ENCODE data around the gene EGFR. TPM values are rescaled to one million over a fixed set of nuclear protein-coding genes. Genes with fewer than 3 reads are reported as not detected.

The EGFR gene
- polyA plus RNA-seq, 1 of the 3 experiments (the other 2 are of a cell fraction), result 37.6 TPM

- no peak for TF ChIP-seq PBX3 (IDR thresholded peaks at IDR 0.05)
- TF ChIP-seq, protein P1, sequence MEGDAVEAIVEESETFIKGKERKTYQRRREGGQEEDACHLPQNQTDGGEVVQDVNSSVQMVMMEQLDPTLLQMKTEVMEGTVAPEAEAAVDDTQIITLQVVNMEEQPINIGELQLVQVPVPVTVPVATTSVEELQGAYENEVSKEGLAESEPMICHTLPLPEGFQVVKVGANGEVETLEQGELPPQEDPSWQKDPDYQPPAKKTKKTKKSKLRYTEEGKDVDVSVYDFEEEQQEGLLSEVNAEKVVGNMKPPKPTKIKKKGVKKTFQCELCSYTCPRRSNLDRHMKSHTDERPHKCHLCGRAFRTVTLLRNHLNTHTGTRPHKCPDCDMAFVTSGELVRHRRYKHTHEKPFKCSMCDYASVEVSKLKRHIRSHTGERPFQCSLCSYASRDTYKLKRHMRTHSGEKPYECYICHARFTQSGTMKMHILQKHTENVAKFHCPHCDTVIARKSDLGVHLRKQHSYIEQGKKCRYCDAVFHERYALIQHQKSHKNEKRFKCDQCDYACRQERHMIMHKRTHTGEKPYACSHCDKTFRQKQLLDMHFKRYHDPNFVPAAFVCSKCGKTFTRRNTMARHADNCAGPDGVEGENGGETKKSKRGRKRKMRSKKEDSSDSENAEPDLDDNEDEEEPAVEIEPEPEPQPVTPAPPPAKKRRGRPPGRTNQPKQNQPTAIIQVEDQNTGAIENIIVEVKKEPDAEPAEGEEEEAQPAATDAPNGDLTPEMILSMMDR (IDR thresholded peaks at IDR 0.05), result no peak
- no peak for TF ChIP-seq RXRA (IDR thresholded peaks at IDR 0.05; ENCODE audit: borderline replicate concordance, low read depth)
Measured at GRCh38 chr7:55131142-55131929, 112.5 kb downstream of the EGFR start (continued).

DNA sequence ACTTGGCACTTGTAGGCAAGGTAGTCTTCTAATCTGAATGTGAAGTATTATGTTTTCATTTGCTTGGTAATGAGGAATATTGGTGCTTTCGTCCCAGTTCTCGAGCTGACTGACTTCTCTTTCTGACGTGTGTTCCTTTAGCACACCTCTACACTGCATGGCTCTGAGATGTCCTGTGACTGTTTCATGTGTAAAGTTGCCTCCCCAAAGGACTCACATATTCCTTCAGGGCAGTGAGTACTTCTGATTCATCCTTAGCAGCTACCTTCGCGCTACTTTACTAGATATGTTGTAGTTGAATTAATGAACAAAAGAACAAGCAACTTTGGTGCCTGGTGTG lies 113.7 kb downstream of the EGFR start:
- 46% methylated on average over 5 of the region's 5 CpGs for whole genome bisulfite sequencing (ENCODE audit: low lambda C conversion rate)
- CTCF ChIA-PET, result interaction anchor here (1.1 to 2.2 kb wide), 3 partner anchors 11 to 123 kb away, joined by 3 to 10 read pairs (median 4); no protein-coding TSS in a partner anchor
- Histone ChIP-seq H3K4me3 (ENCODE audit: low read depth in 2 of 2, low read length in 1 of 2) (no peak overlapping the region), H3K4me2 (peak overlapping the region; percentile 75), H3K4me1 (ENCODE audit: control insufficient read depth in 1 of 2, insufficient read depth in 2 of 2, low read depth in 1 of 2, low read length in 1 of 2) (peaks cover 51 to 66% of the 10 kb centered on the region in 2 experiments), H3K27ac (ENCODE audit: low read depth in 2 of 2, low read length in 1 of 2) (peak overlapping the region; percentile 92 to 100), H2AFZ (ENCODE audit: low read depth) (no peak overlapping the region), H3K36me3 (replicated peaks in 1 of 2; ENCODE audit: control insufficient read depth in 1 of 2, insufficient read depth in 2 of 2, low read length in 1 of 2) (peaks cover 0 to 27% of the 10 kb centered on the region in 2 experiments), H4K20me1 (ENCODE audit: insufficient read depth) (no peaks in the 10 kb centered on the region), H3K79me2 (ENCODE audit: insufficient read depth) (peaks cover 66% of the 10 kb centered on the region), H3K27me3 (ENCODE audit: insufficient read depth) (no peaks in the 10 kb centered on the region), H3K9ac (peak overlapping the region; percentile 44), H3K9me2 (no peaks in the 10 kb centered on the region), H3K9me3 (no peaks in the 10 kb centered on the region), H3F3A (replicated peaks; ENCODE audit: insufficient read depth) (peaks cover 62% of the 10 kb centered on the region)
- no peak for DNase-seq
- POLR2A ChIA-PET, result no interaction called here
- TF ChIP-seq GABPA (IDR thresholded peaks at IDR 0.05; ENCODE audit: low read depth) (no peak), FOXM1 (IDR thresholded peaks at IDR 0.05; ENCODE audit: low read depth) (no peak), SIN3A (IDR thresholded peaks at IDR 0.05; ENCODE audit: borderline replicate concordance, low read depth, low read length) (no peak), MEF2A (IDR thresholded peaks at IDR 0.05; ENCODE audit: borderline replicate concordance, low read depth) (no peak), TEAD4 (IDR thresholded peaks at IDR 0.05; ENCODE audit: borderline replicate concordance, insufficient read depth) (no peak), CHD2 (IDR thresholded peaks at IDR 0.05; ENCODE audit: low read length, partially characterized antibody) (no peak), PBX3 (IDR thresholded peaks at IDR 0.05) (no peak), RCOR1 (IDR thresholded peaks at IDR 0.05; ENCODE audit: low read length) (no peak), FOSL2 (IDR thresholded peaks at IDR 0.05; ENCODE audit: borderline replicate concordance, low read depth) (no peak), USF1 (IDR thresholded peaks at IDR 0.05; ENCODE audit: borderline replicate concordance, low read depth) (no peak), EZH2phosphoT487 (IDR thresholded peaks at IDR 0.05; ENCODE audit: borderline replicate concordance, low read depth) (no peak), MXI1 (IDR thresholded peaks at IDR 0.05; ENCODE audit: low read depth, low read length) (no peak), RFX5 (IDR thresholded peaks at IDR 0.05; ENCODE audit: low read length) (no peak), NRF1 (IDR thresholded peaks at IDR 0.05; ENCODE audit: low read depth, low read length) (no peak), POLR2AphosphoS5 (IDR thresholded peaks at IDR 0.05; ENCODE audit: low read depth, low read length) (no peak)
- TF ChIP-seq, protein P1 (IDR thresholded peaks at IDR 0.05), result no peak
- TF ChIP-seq, protein P2, sequence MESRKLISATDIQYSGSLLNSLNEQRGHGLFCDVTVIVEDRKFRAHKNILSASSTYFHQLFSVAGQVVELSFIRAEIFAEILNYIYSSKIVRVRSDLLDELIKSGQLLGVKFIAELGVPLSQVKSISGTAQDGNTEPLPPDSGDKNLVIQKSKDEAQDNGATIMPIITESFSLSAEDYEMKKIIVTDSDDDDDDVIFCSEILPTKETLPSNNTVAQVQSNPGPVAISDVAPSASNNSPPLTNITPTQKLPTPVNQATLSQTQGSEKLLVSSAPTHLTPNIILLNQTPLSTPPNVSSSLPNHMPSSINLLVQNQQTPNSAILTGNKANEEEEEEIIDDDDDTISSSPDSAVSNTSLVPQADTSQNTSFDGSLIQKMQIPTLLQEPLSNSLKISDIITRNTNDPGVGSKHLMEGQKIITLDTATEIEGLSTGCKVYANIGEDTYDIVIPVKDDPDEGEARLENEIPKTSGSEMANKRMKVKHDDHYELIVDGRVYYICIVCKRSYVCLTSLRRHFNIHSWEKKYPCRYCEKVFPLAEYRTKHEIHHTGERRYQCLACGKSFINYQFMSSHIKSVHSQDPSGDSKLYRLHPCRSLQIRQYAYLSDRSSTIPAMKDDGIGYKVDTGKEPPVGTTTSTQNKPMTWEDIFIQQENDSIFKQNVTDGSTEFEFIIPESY (IDR thresholded peaks at IDR 0.05; ENCODE audit: borderline replicate concordance, low read depth), result no peak

Data from SK-N-SH (cell line).